SK-N-MC (cell line): ENCODE results near the gene RALGAPB.

Experiments
- EZH2 ChIP-seq: fragments of 200-600 bp; sonication (generic); IDR thresholded peaks from one replicate; pipeline ENCODE4 v1.6.1; 2017; ENCODE audit warnings: antibody characterized with exemption
- POLR2AphosphoS5 ChIP-seq: IDR thresholded peaks from 2 replicates; pipeline ENCODE4 v1.6.1; 2012; ENCODE audit warnings: mild to moderate bottlenecking, low read depth, low read length, borderline replicate concordance

DNA sequence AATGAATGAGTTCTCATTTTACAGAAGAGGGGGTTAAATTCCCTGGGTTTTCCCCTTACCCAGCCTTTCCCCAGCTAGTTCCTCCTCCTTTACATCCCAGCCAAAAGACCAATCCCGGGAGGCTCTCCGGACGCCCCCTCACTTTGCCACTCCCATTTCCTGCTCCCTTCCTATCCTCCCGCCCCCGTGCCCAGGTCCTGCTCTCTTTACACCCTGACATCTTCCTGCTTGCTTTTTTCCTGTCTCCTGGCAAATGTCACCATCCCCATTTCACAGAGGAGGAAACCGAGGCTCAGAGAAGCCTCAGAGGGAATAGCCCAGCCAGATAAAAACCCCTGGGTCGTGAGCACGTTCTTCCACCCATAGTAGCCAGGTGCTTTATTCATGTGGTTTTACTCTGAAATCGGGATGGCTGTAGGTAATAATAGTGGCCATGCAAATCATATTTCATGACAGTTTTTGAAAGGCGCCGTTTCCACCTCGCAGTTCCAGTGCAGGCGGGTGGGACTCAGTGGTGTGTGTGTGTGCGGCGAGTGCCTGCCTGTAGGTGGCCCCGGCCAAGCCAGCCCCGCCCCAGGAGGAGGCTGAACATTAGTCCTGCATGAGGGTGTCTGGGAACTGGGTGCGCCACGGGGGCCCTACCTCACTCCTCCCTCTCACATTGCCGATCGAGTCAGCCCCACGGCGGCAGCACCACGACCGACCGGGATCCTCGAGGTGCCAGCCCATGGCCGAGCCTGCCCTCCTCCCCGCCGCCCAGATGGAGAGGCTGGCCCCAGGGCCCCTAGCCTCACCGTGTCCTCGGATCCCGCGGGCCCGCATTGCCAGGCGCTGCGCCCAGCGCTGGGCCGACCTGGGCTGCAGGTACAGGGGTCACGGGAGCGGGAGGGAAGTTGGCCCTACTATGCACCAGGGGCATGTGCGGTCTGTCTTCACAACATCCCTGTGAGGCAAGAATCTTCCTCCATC lies 128.9 kb downstream of the RALGAPB start, which contains the start of gene ARHGAP40:
- no peak for TF ChIP-seq EZH2
- no peak for TF ChIP-seq POLR2AphosphoS5
